Measurements from ENCODE around the gene CCR3.

Gene CCR3

GRCh38 chr3:46285931-46286619, 43.8 kb downstream of the CCR3 start:
- TF ChIP-seq, protein P1, sequence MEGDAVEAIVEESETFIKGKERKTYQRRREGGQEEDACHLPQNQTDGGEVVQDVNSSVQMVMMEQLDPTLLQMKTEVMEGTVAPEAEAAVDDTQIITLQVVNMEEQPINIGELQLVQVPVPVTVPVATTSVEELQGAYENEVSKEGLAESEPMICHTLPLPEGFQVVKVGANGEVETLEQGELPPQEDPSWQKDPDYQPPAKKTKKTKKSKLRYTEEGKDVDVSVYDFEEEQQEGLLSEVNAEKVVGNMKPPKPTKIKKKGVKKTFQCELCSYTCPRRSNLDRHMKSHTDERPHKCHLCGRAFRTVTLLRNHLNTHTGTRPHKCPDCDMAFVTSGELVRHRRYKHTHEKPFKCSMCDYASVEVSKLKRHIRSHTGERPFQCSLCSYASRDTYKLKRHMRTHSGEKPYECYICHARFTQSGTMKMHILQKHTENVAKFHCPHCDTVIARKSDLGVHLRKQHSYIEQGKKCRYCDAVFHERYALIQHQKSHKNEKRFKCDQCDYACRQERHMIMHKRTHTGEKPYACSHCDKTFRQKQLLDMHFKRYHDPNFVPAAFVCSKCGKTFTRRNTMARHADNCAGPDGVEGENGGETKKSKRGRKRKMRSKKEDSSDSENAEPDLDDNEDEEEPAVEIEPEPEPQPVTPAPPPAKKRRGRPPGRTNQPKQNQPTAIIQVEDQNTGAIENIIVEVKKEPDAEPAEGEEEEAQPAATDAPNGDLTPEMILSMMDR (conservative IDR thresholded peaks at IDR 0.05; ENCODE audit: low read length) = no peak
- TF ChIP-seq EZH2phosphoT487 (IDR thresholded peaks at IDR 0.05; ENCODE audit: borderline replicate concordance) = no peak
- H3F3A ChIP-seq (ENCODE audit: low read depth) = no peaks in the 10 kb centered on the region
- no peaks in the 10 kb centered on the region for H3K9me3 ChIP-seq (ENCODE audit: insufficient read depth, low read depth, low read length)
- H3K9ac ChIP-seq (ENCODE audit: low read depth, low read length, poor library complexity, severe bottlenecking) = no peak overlapping the region
- H3K27me3 ChIP-seq (ENCODE audit: insufficient read depth, low read length, poor library complexity, severe bottlenecking) = no peaks in the 10 kb centered on the region
- H2AFZ ChIP-seq (ENCODE audit: low read length) = no peak overlapping the region
- H3K4me2 ChIP-seq (ENCODE audit: low read depth, low read length, poor library complexity, severe bottlenecking) = no peak overlapping the region
- H3K4me3 ChIP-seq (ENCODE audit: low read length, poor library complexity, severe bottlenecking) = no peak overlapping the region
- peaks cover 38% of the 10 kb centered on the region for H3K4me1 ChIP-seq (ENCODE audit: insufficient read depth, low read length, poor library complexity, severe bottlenecking)
- H4K20me1 ChIP-seq (ENCODE audit: insufficient read depth, low read length, poor library complexity, severe bottlenecking) = no peaks in the 10 kb centered on the region
- no peaks in the 10 kb centered on the region for H3K79me2 ChIP-seq (ENCODE audit: insufficient read depth, low read length)
- H3K36me3 ChIP-seq (ENCODE audit: insufficient read depth, low read length) = no peaks in the 10 kb centered on the region
- H3K9me2 ChIP-seq (replicated peaks; ENCODE audit: low read depth, low read length) = no peaks in the 10 kb centered on the region

DNA sequence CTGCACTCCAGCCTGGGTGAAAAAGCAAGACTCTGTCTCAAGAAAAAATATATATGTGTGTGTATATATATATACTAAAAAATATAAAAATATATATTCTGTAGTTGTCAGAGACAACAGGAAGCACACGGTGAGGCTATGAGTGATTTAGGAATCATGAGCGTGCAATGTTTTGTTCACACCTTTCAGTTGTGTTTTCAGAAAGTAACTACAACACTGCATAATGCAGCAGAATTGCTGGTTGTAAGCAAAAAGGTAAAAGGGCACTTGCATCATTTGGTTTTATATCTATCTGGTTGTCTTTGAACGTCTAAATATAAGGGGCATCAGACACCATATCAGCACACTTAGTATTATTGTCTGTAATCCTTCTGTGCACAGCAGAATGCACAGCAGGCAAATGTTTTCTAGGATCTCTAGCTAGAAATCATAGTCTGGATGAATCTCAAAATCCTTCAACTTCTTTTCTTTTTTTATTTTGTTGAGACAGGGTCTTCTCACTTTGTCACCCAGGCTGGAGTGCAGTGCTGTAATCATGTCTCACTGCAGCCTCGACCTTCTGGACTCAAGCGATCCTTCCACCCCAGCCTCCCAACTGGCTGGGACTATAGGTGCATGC, 44.8 kb downstream of the CCR3 start:
- H3K36me3 ChIP-seq (ENCODE audit: insufficient read depth, low read length) = no peaks in the 10 kb centered on the region
- H2AFZ ChIP-seq (ENCODE audit: low read length) = no peak overlapping the region
- no peaks in the 10 kb centered on the region for H3K27me3 ChIP-seq (ENCODE audit: insufficient read depth, low read length, poor library complexity, severe bottlenecking)
- H3K4me3 ChIP-seq (ENCODE audit: low read length, poor library complexity, severe bottlenecking) = no peak overlapping the region
- H3K79me2 ChIP-seq (ENCODE audit: insufficient read depth, low read length) = no peaks in the 10 kb centered on the region
- TF ChIP-seq, protein P1 (conservative IDR thresholded peaks at IDR 0.05; ENCODE audit: low read length) = no peak
- no peak for TF ChIP-seq EZH2phosphoT487 (IDR thresholded peaks at IDR 0.05; ENCODE audit: borderline replicate concordance)
- H3K9me3 ChIP-seq (ENCODE audit: insufficient read depth, low read depth, low read length) = no peaks in the 10 kb centered on the region
- H3F3A ChIP-seq (ENCODE audit: low read depth) = no peaks in the 10 kb centered on the region
- H3K9me2 ChIP-seq (replicated peaks; ENCODE audit: low read depth, low read length) = no peaks in the 10 kb centered on the region
- no peak overlapping the region for H3K4me2 ChIP-seq (ENCODE audit: low read depth, low read length, poor library complexity, severe bottlenecking)
- H3K9ac ChIP-seq (ENCODE audit: low read depth, low read length, poor library complexity, severe bottlenecking) = no peak overlapping the region
- H3K4me1 ChIP-seq (ENCODE audit: insufficient read depth, low read length, poor library complexity, severe bottlenecking) = peaks cover 32% of the 10 kb centered on the region
- H4K20me1 ChIP-seq (ENCODE audit: insufficient read depth, low read length, poor library complexity, severe bottlenecking) = no peaks in the 10 kb centered on the region

DNA sequence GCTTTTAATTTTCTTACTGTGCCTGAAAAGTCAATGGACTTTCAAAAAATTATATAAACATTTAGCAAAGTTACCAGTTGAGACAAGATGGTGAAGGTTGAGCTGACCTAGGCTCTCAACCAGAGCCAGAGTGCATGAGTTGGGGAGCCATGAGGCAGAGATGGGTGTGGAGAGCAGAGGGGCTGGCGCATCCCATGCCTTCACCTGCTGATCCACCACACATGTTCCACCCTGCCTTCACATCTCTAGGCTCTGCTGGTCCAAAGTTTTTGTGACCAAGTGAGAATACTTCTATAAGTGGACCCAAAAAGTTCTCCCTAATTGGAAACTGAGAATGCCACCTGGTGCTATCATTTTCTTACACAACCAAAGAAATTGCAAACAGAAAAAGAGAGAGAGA, 47.3 kb downstream of the CCR3 start:
- no peak overlapping the region; the same call in 1 of the 2 replicates for H2AFZ ChIP-seq (ENCODE audit: low read length)
- H3K79me2 ChIP-seq (ENCODE audit: insufficient read depth, low read length) = no peaks in the 10 kb centered on the region
- no peaks in the 10 kb centered on the region for H4K20me1 ChIP-seq (ENCODE audit: insufficient read depth, low read length, poor library complexity, severe bottlenecking)
- no peaks in the 10 kb centered on the region for H3K9me2 ChIP-seq (replicated peaks; ENCODE audit: low read depth, low read length)
- H3F3A ChIP-seq (ENCODE audit: low read depth) = no peaks in the 10 kb centered on the region
- H3K4me2 ChIP-seq (ENCODE audit: low read depth, low read length, poor library complexity, severe bottlenecking) = no peak overlapping the region
- H3K9ac ChIP-seq (ENCODE audit: low read depth, low read length, poor library complexity, severe bottlenecking) = no peak overlapping the region
- H3K27me3 ChIP-seq (ENCODE audit: insufficient read depth, low read length, poor library complexity, severe bottlenecking) = no peaks in the 10 kb centered on the region
- no peaks in the 10 kb centered on the region for H3K9me3 ChIP-seq (ENCODE audit: insufficient read depth, low read depth, low read length)
- peaks cover 11% of the 10 kb centered on the region for H3K4me1 ChIP-seq (ENCODE audit: insufficient read depth, low read length, poor library complexity, severe bottlenecking)
- TF ChIP-seq, protein P1 (conservative IDR thresholded peaks at IDR 0.05; ENCODE audit: low read length) = no peak
- TF ChIP-seq EZH2phosphoT487 (IDR thresholded peaks at IDR 0.05; ENCODE audit: borderline replicate concordance) = no peak
- no peaks in the 10 kb centered on the region for H3K36me3 ChIP-seq (ENCODE audit: insufficient read depth, low read length)
- no peak overlapping the region for H3K4me3 ChIP-seq (ENCODE audit: low read length, poor library complexity, severe bottlenecking)
